Adrenal gland (tissue), 12 donors: Measurements from ENCODE around the gene FBXL14. TPM values are rescaled to one million over a fixed set of nuclear protein-coding genes. Genes with fewer than 3 reads are reported as not detected.

ENCODE experiments used
- DNase-seq, 7 donors: peaks; one replicate each; pipeline ENCODE4 v3.0.0-alpha.2; 2019 to 2020
- H3K27ac ChIP-seq, 5 donors: fragments of 200-600 bp; sonication (generic) in 4 of 5; 1 replicate in 3 of 5; 2 replicates in 2 of 5; pipeline versions ENCODE4 v1.5.1 to v1.8.0; 2016 to 2020; ENCODE audit warnings: mild to moderate bottlenecking in 1 of 5
- H3K27me3 ChIP-seq: fragments of 200-600 bp; 2 replicates; pipeline ENCODE4 v1.8.0; 2021
- H3K36me3 ChIP-seq, 2 donors: fragments of 200-600 bp; replicated peaks in 1 of 2; 1 replicate in 1 of 2; 2 replicates in 1 of 2; pipeline versions ENCODE4 v1.5.1 to v1.8.0; 2018 to 2022
- H3K4me1 ChIP-seq, 2 donors: fragments of 200-600 bp; replicated peaks in 1 of 2; 1 replicate in 1 of 2; 2 replicates in 1 of 2; pipeline versions ENCODE4 v1.5.1 to v1.8.0; 2018 to 2021
- H3K4me3 ChIP-seq, 4 donors: fragments of 200-600 bp; sonication (generic) in 3 of 4; one replicate each; pipeline ENCODE4 v1.5.1; 2016 to 2018
- H3K9me3 ChIP-seq, 3 donors: fragments of 200-600 bp; sonication (generic) in 1 of 3; replicated peaks in 1 of 3; 1 replicate in 2 of 3; 2 replicates in 1 of 3; pipeline versions ENCODE4 v1.5.1 to v1.8.0; 2016 to 2021
- POLR2A ChIP-seq, 2 donors: fragments of 450-650 bp; IDR thresholded peaks; one replicate each; pipeline ENCODE4 v1.6.1; 2017; ENCODE audit warnings: antibody characterized with exemption in 2 of 2, mild to moderate bottlenecking in 2 of 2, moderate library complexity in 1 of 2
- WGBS, 4 donors: extraction: QIAGEN DNeasy Blood & Tissue Kit in 2 of 4; methylation state at CpG; one replicate each; pipeline versions ENCODE4 v1.1.5 to v1.1.7; 2013 to 2017; 5-methylcytosine and 5-hydroxymethylcytosine counted together
- intact Hi-C, 2 donors: fragments of 100-400 bp; cut with DNase I; formaldehyde crosslinking; loops; one replicate each; pipeline versions ENCODE4 v1.14.1 to v1.15.0; 2022 to 2023
- polyA plus RNA-seq, 3 donors: library from polyadenylated mRNA; stranded (reverse); fragments of 200-250 nt in 2 of 3; fragments of 350-450 nt in 1 of 3; fragmentation: Illumina TruSeq in 1 of 3; extraction: RNeasy Lipid Tissue Mini Kit (QIAGEN cat#74804) in 1 of 3; gene quantifications; one replicate each; pipeline ENCODE4 v1.2.3, GENCODE V29; 2013 to 2014
- total RNA-seq, 9 donors: library from RNA; depleted of rRNA in 4 of 9; stranded (reverse); fragments of >200 nt in 4 of 9; fragments of 120-200 nt in 1 of 9; fragmentation: NEBNext Ultra II Directional in 1 of 9; extraction: Animal tissue kit (Norgen Biotek cat#: 25700) in 1 of 9; gene quantifications; one replicate each; pipeline versions ENCODE4 v1.1.0 to v1.2.4, GENCODE V29; 2013 to 2023
- TF ChIP-seq, protein P1 (sequence below), 6 experiments: fragments of 450-650 bp in 4 of 6; fragments of 200-600 bp in 2 of 6; sonication (generic) in 1 of 6; IDR thresholded peaks; 1 replicate in 5 of 6; 2 replicates in 1 of 6; pipeline versions ENCODE4 v1.5.1 to v1.8.0; 2016 to 2021; ENCODE audit warnings: antibody characterized with exemption in 6 of 6, mild to moderate bottlenecking in 2 of 6, moderate library complexity in 1 of 6
- donor health status: healthy with polysubstance abuse.
- donor health status: Bipolar disorder and iron deficiency.
- donor health status: DM: yes; HTN: yes; CAD: no.
- donor health status: DM: no; HTN: no; CAD: no.
- donor health status: DM: no; HTN: no; CAD: no.
- donor health status: DM: yes; HTN: yes; CAD: no.

FBXL14 gene
- total and polyA plus RNA-seq, 12 donors, result 1.2 to 19.1 (median 12.4) TPM

DNA sequence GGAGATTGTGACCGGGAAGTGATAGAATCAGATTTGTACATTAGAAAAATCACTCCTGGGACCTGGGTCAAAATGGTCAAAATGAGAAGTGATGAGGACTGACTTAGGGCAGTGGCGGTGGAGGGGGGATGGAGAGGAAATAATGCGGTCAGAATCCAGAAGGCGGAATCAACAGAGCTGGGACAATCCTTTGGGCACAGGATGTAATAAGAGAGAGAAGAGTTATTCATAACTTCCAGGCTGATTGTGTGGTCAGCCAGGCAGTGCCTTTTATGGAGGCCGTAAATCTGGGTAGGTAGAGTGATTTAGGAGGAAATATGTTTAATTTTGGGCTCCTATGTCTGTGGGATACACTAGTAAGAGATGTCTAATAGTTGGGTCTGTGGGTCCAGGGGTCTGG lies 21.6 kb downstream of the FBXL14 start:
- WGBS, 4 donors, result 67 to 76% (median 68%) methylated on average over 5 of the region's 5 CpGs
- no peaks in the 10 kb centered on the region for H3K27me3 ChIP-seq
- peaks cover 11 to 24% of the 10 kb centered on the region in 2 donors for H3K4me1 ChIP-seq
- intact Hi-C loops, result no loop called here
- DNase-seq, result no peak
- TF ChIP-seq POLR2A (IDR thresholded peaks at IDR 0.05), result no peak
- TF ChIP-seq, protein P1, sequence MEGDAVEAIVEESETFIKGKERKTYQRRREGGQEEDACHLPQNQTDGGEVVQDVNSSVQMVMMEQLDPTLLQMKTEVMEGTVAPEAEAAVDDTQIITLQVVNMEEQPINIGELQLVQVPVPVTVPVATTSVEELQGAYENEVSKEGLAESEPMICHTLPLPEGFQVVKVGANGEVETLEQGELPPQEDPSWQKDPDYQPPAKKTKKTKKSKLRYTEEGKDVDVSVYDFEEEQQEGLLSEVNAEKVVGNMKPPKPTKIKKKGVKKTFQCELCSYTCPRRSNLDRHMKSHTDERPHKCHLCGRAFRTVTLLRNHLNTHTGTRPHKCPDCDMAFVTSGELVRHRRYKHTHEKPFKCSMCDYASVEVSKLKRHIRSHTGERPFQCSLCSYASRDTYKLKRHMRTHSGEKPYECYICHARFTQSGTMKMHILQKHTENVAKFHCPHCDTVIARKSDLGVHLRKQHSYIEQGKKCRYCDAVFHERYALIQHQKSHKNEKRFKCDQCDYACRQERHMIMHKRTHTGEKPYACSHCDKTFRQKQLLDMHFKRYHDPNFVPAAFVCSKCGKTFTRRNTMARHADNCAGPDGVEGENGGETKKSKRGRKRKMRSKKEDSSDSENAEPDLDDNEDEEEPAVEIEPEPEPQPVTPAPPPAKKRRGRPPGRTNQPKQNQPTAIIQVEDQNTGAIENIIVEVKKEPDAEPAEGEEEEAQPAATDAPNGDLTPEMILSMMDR (IDR thresholded peaks at IDR 0.05), result no peak
- no peaks in the 10 kb centered on the region for H3K36me3 ChIP-seq
- no peak overlapping the region for H3K4me3 ChIP-seq
- no peak overlapping the region for H3K27ac ChIP-seq
- H3K9me3 ChIP-seq, result no peaks in the 10 kb centered on the region

GRCh38 chr12:1567852-1568251 lies 26.5 kb downstream of the FBXL14 start:
- no peak for TF ChIP-seq POLR2A (IDR thresholded peaks at IDR 0.05)
- TF ChIP-seq, protein P1 (IDR thresholded peaks at IDR 0.05), result no peak
- H3K27me3 ChIP-seq, result no peaks in the 10 kb centered on the region
- WGBS, 4 donors, result 90 to 98% (median 95%) methylated on average over 6 of the region's 6 CpGs
- intact Hi-C loops, result no loop called here
- H3K36me3 ChIP-seq, result no peaks in the 10 kb centered on the region
- no peak for DNase-seq
- H3K4me3 ChIP-seq, result no peak overlapping the region
- no peaks in the 10 kb centered on the region for H3K9me3 ChIP-seq
- no peak overlapping the region for H3K27ac ChIP-seq
- H3K4me1 ChIP-seq, result no peaks in the 10 kb centered on the region

DNA sequence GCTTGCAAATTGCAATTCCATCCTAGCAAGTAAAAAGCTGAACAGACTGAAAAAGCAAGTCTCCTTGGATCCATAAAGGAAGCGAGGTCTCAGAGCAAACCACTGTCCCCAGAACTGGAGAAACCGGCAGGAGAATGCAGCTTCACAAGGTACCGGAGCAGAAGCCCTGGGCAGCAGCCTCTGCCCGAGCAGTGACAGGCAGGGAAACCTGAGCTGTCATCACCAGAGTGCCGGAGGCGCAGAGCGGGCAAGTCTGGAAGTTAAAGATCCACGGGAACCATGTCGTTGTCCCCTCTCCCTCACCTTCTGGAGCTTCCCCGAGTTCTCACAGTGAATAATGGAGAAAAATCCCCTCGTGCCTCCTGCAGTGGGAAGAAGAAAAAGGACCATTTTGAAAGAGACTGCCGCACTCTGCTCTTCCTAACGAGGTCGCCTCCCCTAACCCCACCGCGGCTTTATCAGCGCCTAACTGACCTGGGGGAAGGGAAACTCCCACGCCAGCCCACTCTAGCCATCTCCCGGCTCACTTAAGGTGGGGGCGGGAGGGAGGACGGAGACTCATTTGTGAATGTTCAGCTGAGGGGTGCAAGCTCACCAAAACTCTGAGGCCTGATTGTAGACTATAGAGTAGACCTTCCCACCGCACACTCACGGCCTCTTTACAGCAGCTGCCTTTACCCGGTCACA lies 27.8 kb downstream of the FBXL14 start:
- Histone ChIP-seq H3K4me3 (no peak overlapping the region), H3K9me3 (no peaks in the 10 kb centered on the region), H3K27ac (no peak overlapping the region), H3K36me3 (no peaks in the 10 kb centered on the region), H3K27me3 (no peaks in the 10 kb centered on the region), H3K4me1 (no peaks in the 10 kb centered on the region)
- intact Hi-C loops, result no loop called here
- no peak for TF ChIP-seq POLR2A (IDR thresholded peaks at IDR 0.05)
- TF ChIP-seq, protein P1 (IDR thresholded peaks at IDR 0.05), result no peak
- no peak for DNase-seq
- 84 to 87% (median 85%) methylated on average over 24 of the region's 24 CpGs for WGBS, 4 donors

GRCh38 chr12:1565172-1565571 lies 29.2 kb downstream of the FBXL14 start:
- no peaks in the 10 kb centered on the region for H3K36me3 ChIP-seq
- TF ChIP-seq, protein P1 (IDR thresholded peaks at IDR 0.05), result no peak
- TF ChIP-seq POLR2A (IDR thresholded peaks at IDR 0.05), result no peak
- no peaks in the 10 kb centered on the region for H3K9me3 ChIP-seq
- H3K27me3 ChIP-seq, result no peaks in the 10 kb centered on the region
- no peak for DNase-seq
- H3K27ac ChIP-seq, result no peak overlapping the region
- H3K4me3 ChIP-seq, result no peak overlapping the region
- WGBS, 4 donors, result 94 to 98% (median 96%) methylated on average over 5 of the region's 5 CpGs
- intact Hi-C loops, result no loop called here
- no peaks in the 10 kb centered on the region for H3K4me1 ChIP-seq
